Measurements from ENCODE around the gene CES3. TPM values are rescaled to one million over a fixed set of nuclear protein-coding genes. Genes with fewer than 3 reads are reported as not detected.

Gene CES3
- total RNA-seq, 1 experiment from 2014 or later: 3.7 TPM

- Histone ChIP-seq H3K9ac (ENCODE audit: extremely low read depth, insufficient read length, low read length) (no peak within 1 kb of the TSS), H4K91ac (ENCODE audit: insufficient read length, low read depth, low read length) (no peak within 1 kb of the TSS), H3T11ph (ENCODE audit: low read length) (no peak within 1 kb of the TSS), H3K27me3 (ENCODE audit: insufficient read depth, low read length) (peaks cover 15% of the 10 kb centered on the region; the same call in 1 of the 2 replicates), H3K4me2 (ENCODE audit: insufficient read depth, insufficient read length, low read length) (peak within 1 kb of the TSS; percentile 45), H2AFZ (ENCODE audit: low read length) (no peak within 1 kb of the TSS), H2AK5ac (ENCODE audit: insufficient read length, low read length) (no peak within 1 kb of the TSS), H3K79me2 (ENCODE audit: insufficient read depth, low read length) (no peaks in the 10 kb centered on the region), H4K5ac (ENCODE audit: insufficient read length, low read depth, low read length) (no peak within 1 kb of the TSS), H3K27ac (ENCODE audit: insufficient read length, low read depth, low read length) (no peak within 1 kb of the TSS), H3K14ac (ENCODE audit: insufficient read depth, low read length) (no peak within 1 kb of the TSS; the same call in 1 of the 2 replicates), H4K20me1 (ENCODE audit: control insufficient read depth, insufficient read depth, insufficient read length) (no peaks in the 10 kb centered on the region), H3K23ac (ENCODE audit: insufficient read length, low read depth, low read length) (no peak within 1 kb of the TSS), H3K56ac (ENCODE audit: insufficient read length, low read depth, low read length) (no peak within 1 kb of the TSS), H2BK12ac (ENCODE audit: insufficient read length, low read depth, low read length) (no peak within 1 kb of the TSS), H3K79me1 (ENCODE audit: insufficient read depth, low read depth, low read length, poor library complexity, severe bottlenecking) (no peaks in the 10 kb centered on the region), H2BK5ac (ENCODE audit: insufficient read length, low read length) (no peak within 1 kb of the TSS), H3K18ac (ENCODE audit: insufficient read length, low read depth, low read length) (no peak within 1 kb of the TSS), H3K23me2 (ENCODE audit: insufficient read length, low read depth, low read length, poor library complexity, severe bottlenecking) (peaks cover 5% of the 10 kb centered on the region), H4K8ac (replicated peaks; ENCODE audit: insufficient read length, low read depth, low read length) (no peak within 1 kb of the TSS), H2BK120ac (ENCODE audit: low read depth, low read length, poor library complexity, severe bottlenecking) (no peak within 1 kb of the TSS), H3K9me3 (ENCODE audit: control insufficient read depth, low read depth, low read length) (no peaks in the 10 kb centered on the region), H3K4me1 (ENCODE audit: insufficient read depth, low read length) (no peaks in the 10 kb centered on the region), H2BK15ac (ENCODE audit: low read depth, low read length) (no peak within 1 kb of the TSS), H2BK20ac (ENCODE audit: low read depth, low read length, poor library complexity, severe bottlenecking) (no peak within 1 kb of the TSS), H3K4ac (ENCODE audit: low read depth, low read length) (no peak within 1 kb of the TSS)
- Mint-ChIP-seq H3K27me3 (ENCODE audit: low read depth) (peaks cover 68% of the 10 kb centered on the region), H3K36me3 (ENCODE audit: insufficient read depth in 1 of 3, low read depth in 3 of 3) (no peaks in the 10 kb centered on the region), H3K27ac (no peak within 1 kb of the TSS), H3K4me1 (peaks cover 13 to 15% of the 10 kb centered on the region in 2 experiments), H3K9me3 (no peaks in the 10 kb centered on the region; a peak in 1 of 5 replicates), H3K4me3 (peak within 1 kb of the TSS; percentile 72 to 85)
- peak; percentile 47 for DNase-seq
- TF ChIP-seq CTCF (conservative IDR thresholded peaks at IDR 0.05): no peak
- no CpG with 5 or more reads among the region's 42 CpGs for WGBS (ENCODE audit: extremely low coverage, insufficient read length, low lambda C conversion rate)
Observed at GRCh38 chr16:66925322-66925840, 35.7 kb upstream of the CES3 start, which contains the start of gene RRAD. Gene RRAD, minus strand, starts transcription at chr16:66925535. Its CDS starts 356 bp downstream, at chr16:66925179.

All from H9 (cell line).